ENCODE measurements around the gene MACROD2.

GRCh38 chr20:16003310-16003709, 2008.0 kb downstream of the MACROD2 start:
- TF ChIP-seq CTCF (conservative IDR thresholded peaks at IDR 0.05): no peak
- TF ChIP-seq ZFX (IDR thresholded peaks at IDR 0.05): no peak
